Measurements from ENCODE around the gene TUT4.

DNA sequence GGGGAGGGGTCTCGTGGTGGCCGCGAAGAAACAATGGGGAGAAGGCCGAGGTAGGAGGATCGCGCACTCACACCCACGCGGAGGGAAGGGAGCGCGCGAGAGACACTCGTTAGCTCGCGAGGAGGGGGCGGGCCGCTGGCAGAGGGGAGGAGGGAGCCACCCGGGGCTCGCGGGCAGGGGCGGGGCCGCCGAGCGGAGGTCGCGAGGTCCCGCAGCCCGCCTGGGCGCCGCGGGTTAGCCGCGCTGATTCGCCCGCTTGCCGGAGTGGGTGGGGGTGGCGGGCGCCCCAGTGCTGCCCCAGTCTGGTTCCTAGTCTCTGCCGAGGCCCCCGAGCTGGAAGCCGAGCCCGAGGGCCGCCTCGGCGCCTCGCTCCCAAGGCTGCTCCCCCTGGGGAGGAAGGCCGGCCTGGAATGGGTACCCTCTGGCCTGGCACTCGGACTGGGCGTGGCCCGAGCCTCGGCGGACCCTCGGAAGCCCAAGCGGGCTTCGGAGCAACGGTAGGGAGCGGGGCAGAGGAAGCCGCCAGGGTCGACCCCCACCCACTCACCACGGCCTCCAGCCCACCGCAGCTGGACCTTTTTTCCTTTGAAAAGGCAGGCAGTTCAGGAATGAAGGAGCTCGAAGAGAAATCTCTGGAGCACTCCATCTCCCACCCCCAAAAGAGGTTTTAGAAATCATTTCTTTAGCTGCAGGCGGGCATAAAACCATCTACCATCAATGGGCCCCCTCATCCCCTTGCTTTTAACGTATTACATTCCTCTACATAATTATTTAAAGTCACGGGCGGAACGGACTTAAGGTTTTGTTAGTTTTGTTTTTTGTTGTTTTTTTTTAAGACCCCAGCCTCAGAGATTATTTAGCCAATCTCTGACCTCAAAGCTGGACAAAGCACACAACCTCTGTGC lies 722 bp upstream of the TUT4 start:
- TF ChIP-seq, protein P1, sequence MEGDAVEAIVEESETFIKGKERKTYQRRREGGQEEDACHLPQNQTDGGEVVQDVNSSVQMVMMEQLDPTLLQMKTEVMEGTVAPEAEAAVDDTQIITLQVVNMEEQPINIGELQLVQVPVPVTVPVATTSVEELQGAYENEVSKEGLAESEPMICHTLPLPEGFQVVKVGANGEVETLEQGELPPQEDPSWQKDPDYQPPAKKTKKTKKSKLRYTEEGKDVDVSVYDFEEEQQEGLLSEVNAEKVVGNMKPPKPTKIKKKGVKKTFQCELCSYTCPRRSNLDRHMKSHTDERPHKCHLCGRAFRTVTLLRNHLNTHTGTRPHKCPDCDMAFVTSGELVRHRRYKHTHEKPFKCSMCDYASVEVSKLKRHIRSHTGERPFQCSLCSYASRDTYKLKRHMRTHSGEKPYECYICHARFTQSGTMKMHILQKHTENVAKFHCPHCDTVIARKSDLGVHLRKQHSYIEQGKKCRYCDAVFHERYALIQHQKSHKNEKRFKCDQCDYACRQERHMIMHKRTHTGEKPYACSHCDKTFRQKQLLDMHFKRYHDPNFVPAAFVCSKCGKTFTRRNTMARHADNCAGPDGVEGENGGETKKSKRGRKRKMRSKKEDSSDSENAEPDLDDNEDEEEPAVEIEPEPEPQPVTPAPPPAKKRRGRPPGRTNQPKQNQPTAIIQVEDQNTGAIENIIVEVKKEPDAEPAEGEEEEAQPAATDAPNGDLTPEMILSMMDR (IDR thresholded peaks at IDR 0.05; ENCODE audit: insufficient read depth, low read length, poor library complexity, severe bottlenecking): no peak
- no peak for TF ChIP-seq EZH2phosphoT487 (conservative IDR thresholded peaks at IDR 0.05; ENCODE audit: low read length)

Measured in SU-DHL-6 (cell line).